Type B pancreatic cell (in vitro differentiated cells): ENCODE results near the gene UQCR11. TPM values are rescaled to one million over a fixed set of nuclear protein-coding genes. Genes with fewer than 3 reads are reported as not detected.

Source experiments
- DNase-seq: peaks from one replicate; pipeline ENCODE4 v3.0.0; 2021; ENCODE audit warnings: mixed read lengths; ENCODE audit not compliant: unreplicated experiment; ENCODE audit errors: extremely low spot score
- H3K27ac Mint-ChIP-seq: 2 replicates; pipeline ENCODE4 v1.8.0; 2021; ENCODE audit warnings: mild to moderate bottlenecking, mixed read lengths
- H3K27me3 Mint-ChIP-seq: 2 replicates; pipeline ENCODE4 v1.8.0; 2021; ENCODE audit warnings: mixed read lengths
- H3K36me3 Mint-ChIP-seq: 2 replicates; pipeline ENCODE4 v1.8.0; 2021; ENCODE audit warnings: mixed read lengths
- H3K4me1 Mint-ChIP-seq: one replicate; pipeline ENCODE4 v1.8.0; 2021; ENCODE audit warnings: mixed read lengths; ENCODE audit not compliant: unreplicated experiment
- H3K4me3 Mint-ChIP-seq: 2 replicates; pipeline ENCODE4 v1.8.0; 2021; ENCODE audit warnings: mild to moderate bottlenecking, mixed read lengths
- H3K9me3 Mint-ChIP-seq: 2 replicates; pipeline ENCODE4 v1.8.0; 2021; ENCODE audit warnings: mixed read lengths
- total RNA-seq: library from RNA; stranded (reverse); gene quantifications from 2 replicates; pipeline ENCODE4 v1.2.1, GENCODE V29; 2021; ENCODE audit warnings: low replicate concordance
- TF ChIP-seq, protein P1 (sequence below): fragments of 200-600 bp; sonication (generic); conservative IDR thresholded peaks from 2 replicates; pipeline ENCODE4 v1.5.0; 2021; ENCODE audit warnings: antibody characterized with exemption, mild to moderate bottlenecking

Gene UQCR11
- total RNA-seq, 1 donor from 2014 or later, result 191 TPM

DNA sequence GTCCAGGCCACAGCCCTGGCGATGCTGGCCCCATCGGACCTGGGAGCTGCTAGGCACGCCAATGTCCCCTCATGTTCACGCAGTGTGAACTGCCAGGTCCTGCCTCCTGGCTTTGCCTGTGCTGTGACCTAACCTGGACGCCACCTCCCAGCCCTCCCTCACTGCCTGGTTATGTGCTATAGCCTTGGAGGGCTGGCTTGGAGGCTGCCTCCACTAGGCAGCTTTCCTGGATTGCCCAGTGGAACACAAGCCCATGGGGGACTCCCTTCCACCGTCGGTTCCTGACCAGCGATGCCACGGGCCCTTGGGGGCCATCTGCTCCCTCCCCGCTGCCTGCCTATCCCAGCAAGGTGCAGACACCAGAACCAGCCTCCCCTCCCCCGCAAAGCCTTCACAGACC, 15.2 kb upstream of the UQCR11 start:
- DNase-seq, result no peak
- Mint-ChIP-seq H3K9me3 (no peaks in the 10 kb centered on the region), H3K36me3 (peaks cover 23% of the 10 kb centered on the region), H3K27me3 (no peaks in the 10 kb centered on the region), H3K4me1 (peaks cover 5% of the 10 kb centered on the region), H3K27ac (no peak overlapping the region), H3K4me3 (no peak overlapping the region)
- TF ChIP-seq, protein P1, sequence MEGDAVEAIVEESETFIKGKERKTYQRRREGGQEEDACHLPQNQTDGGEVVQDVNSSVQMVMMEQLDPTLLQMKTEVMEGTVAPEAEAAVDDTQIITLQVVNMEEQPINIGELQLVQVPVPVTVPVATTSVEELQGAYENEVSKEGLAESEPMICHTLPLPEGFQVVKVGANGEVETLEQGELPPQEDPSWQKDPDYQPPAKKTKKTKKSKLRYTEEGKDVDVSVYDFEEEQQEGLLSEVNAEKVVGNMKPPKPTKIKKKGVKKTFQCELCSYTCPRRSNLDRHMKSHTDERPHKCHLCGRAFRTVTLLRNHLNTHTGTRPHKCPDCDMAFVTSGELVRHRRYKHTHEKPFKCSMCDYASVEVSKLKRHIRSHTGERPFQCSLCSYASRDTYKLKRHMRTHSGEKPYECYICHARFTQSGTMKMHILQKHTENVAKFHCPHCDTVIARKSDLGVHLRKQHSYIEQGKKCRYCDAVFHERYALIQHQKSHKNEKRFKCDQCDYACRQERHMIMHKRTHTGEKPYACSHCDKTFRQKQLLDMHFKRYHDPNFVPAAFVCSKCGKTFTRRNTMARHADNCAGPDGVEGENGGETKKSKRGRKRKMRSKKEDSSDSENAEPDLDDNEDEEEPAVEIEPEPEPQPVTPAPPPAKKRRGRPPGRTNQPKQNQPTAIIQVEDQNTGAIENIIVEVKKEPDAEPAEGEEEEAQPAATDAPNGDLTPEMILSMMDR, result no peak

DNA sequence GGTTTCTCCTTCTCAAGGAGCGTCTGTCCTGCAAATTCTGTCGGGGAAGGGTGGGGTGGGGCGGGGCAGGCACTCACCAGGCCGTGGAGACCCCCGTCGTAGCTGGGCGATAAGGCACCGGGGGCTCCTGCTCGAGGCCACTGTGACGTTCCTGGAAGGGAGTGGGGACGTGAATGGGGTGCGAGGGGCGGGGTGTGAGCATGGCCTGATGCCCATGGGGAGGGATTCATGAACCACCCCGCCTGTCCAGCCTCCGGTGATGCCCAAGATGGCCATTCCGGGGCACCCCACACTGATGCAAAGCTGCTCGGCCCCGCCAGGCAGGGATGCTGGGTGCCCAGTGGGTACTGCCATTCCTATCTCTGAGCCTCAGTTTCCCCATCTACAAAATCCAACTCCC, 14.4 kb upstream of the UQCR11 start:
- H3K4me3 Mint-ChIP-seq, result no peak overlapping the region
- H3K27ac Mint-ChIP-seq, result no peak overlapping the region
- TF ChIP-seq, protein P1, result no peak
- no peaks in the 10 kb centered on the region for H3K27me3 Mint-ChIP-seq
- H3K9me3 Mint-ChIP-seq, result no peaks in the 10 kb centered on the region
- peaks cover 22% of the 10 kb centered on the region for H3K36me3 Mint-ChIP-seq
- DNase-seq, result no peak
- peaks cover 5% of the 10 kb centered on the region for H3K4me1 Mint-ChIP-seq

DNA sequence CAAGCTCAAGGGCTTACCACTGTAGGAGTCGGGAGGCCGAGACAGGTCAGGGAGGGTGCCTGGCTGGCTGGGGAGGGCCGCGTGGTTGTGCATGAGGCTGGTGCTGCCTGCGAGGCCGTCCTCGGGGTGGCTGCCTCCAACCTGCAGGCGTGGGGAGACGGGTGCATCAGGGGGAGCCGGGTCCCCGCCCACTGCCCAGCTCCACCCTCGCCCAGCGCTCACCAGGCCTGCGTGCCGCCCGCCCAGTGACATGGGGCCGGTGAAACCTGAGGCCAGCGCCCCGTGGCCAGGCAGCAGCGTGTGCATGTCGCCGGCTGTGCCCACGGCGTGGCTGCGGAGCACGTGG, 13.8 kb upstream of the UQCR11 start:
- H3K4me1 Mint-ChIP-seq, result peaks cover 5% of the 10 kb centered on the region
- H3K4me3 Mint-ChIP-seq, result no peak overlapping the region
- no peak overlapping the region for H3K27ac Mint-ChIP-seq
- H3K9me3 Mint-ChIP-seq, result no peaks in the 10 kb centered on the region
- TF ChIP-seq, protein P1, result no peak
- peaks cover 16% of the 10 kb centered on the region for H3K36me3 Mint-ChIP-seq
- H3K27me3 Mint-ChIP-seq, result no peaks in the 10 kb centered on the region
- DNase-seq, result no peak

DNA sequence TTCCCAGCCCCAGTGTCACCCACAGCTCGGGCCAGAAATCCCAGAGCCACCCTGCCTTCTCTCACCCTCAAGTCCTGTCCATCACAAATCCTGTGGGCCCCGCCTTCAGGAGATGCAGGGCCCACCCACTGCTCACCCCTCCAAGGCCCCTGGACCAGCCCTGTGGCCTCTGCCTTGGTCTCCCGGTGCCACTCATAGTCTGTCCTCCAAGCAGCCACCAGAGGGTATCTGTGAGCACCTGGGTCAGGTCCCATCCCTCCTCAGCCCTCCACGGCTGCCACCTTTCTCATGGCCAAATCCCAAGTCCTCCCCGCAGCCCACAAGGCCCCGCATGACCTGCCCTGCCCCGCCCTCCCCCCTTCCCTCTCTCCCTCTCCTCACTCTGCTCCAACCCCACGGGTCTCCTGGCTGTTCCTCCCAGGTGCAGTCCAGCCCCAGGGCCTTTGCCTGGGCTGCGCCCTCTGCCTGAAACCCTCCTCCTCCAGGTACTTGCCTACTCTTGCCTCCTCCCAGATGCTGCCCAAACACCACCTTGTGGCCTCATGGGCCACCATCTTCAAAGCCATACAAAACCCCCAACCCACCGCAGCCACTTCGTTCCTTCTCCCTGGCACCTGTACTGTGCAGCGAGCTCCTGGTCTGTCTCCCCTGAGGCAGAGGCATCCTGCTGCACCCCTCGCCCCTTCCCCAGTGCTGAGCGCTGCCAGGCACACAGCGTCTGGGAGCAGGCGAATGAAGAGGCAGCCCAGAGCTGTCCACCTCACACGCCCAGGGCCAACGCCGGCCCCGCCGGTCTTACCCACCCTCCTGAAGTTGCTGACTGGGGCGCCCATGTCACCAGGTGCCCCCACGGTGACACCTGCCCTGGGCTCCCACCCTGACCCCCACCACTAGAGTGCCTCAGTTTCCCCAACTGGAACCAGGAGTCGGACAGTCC, 13.2 kb upstream of the UQCR11 start:
- peak overlapping the region; percentile 50 for H3K27ac Mint-ChIP-seq
- no peak for DNase-seq
- H3K4me1 Mint-ChIP-seq, result peaks cover 5% of the 10 kb centered on the region
- peaks cover 16% of the 10 kb centered on the region for H3K36me3 Mint-ChIP-seq
- TF ChIP-seq, protein P1, result peak; percentile 42
- peak overlapping the region; percentile 41 for H3K4me3 Mint-ChIP-seq
- no peaks in the 10 kb centered on the region for H3K27me3 Mint-ChIP-seq
- H3K9me3 Mint-ChIP-seq, result no peaks in the 10 kb centered on the region

DNA sequence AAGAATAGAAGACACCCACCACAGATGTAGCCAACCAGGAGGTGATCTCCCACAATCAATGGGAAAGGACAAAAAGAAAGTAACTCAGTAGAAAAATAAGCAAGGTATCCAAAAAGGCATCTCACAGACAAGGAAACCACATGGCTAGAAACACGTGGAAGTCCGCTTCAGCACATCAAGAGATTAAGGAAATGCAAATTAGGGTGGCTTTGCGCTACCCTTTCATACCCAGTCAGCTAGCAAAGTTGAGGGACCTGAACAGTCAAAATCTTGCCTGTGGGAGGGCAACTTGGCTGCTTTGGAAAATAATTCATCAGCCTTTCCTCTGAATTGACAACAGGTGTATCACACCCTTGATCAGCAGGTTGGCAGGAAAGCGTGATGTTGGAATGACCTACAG, 11.6 kb upstream of the UQCR11 start:
- Mint-ChIP-seq H3K27ac (no peak overlapping the region), H3K4me3 (no peak overlapping the region), H3K27me3 (no peaks in the 10 kb centered on the region), H3K36me3 (peaks cover 12% of the 10 kb centered on the region), H3K9me3 (no peaks in the 10 kb centered on the region), H3K4me1 (no peaks in the 10 kb centered on the region)
- TF ChIP-seq, protein P1, result no peak
- DNase-seq, result no peak
